OCI-LY3 (cell line): ENCODE measurements around the gene MLLT10.

Experiments used
- H2AFZ ChIP-seq: fragments of 200-600, 300-600 bp; shearing (Covaris generic); 2 replicates; pipeline ENCODE4 v1.6.0; 2014; ENCODE audit warnings: antibody characterized with exemption, low read depth, low read length
- H3K27ac ChIP-seq: fragments of 200-600, 300-600 bp; sonication (generic); 2 replicates; pipeline ENCODE4 v1.5.1; 2014; ENCODE audit warnings: mild to moderate bottlenecking, low read length, moderate library complexity, mixed read lengths
- H3K27me3 ChIP-seq: fragments of 200-600, 300-600 bp; sonication (generic); 2 replicates; pipeline ENCODE4 v1.6.1; 2014; ENCODE audit warnings: low read depth, low read length, mixed read lengths
- H3K36me3 ChIP-seq: fragments of 200-600, 300-600 bp; sonication (generic); replicated peaks from 2 replicates; pipeline ENCODE3; 2014; ENCODE audit warnings: low read depth, low read length, mixed read lengths
- H3K4me1 ChIP-seq: fragments of 300-600, 200-600 bp; sonication (generic); 2 replicates; pipeline ENCODE4 v1.6.1; 2014; ENCODE audit warnings: low read length, mixed read lengths
- H3K4me2 ChIP-seq: fragments of 200-600, 300-600 bp; sonication (generic); 2 replicates; pipeline ENCODE4 v1.6.1; 2014; ENCODE audit warnings: low read length, mixed read lengths
- H3K4me3 ChIP-seq: fragments of 300-600, 200-600 bp; sonication (generic); 2 replicates; pipeline ENCODE4 v1.5.1; 2014; ENCODE audit warnings: antibody characterized with exemption, mild to moderate bottlenecking, low read length, moderate library complexity
- H3K79me2 ChIP-seq: fragments of 300-600, 200-600 bp; shearing (Covaris generic); 2 replicates; pipeline ENCODE4 v1.6.1; 2014; ENCODE audit warnings: mild to moderate bottlenecking, low read length, mixed read lengths
- H3K9ac ChIP-seq: fragments of 300-600, 200-600 bp; shearing (Covaris generic); 2 replicates; pipeline ENCODE4 v1.6.0; 2014; ENCODE audit warnings: mild to moderate bottlenecking, low read length, moderate library complexity
- H3K9me3 ChIP-seq: fragments of 200-600, 300-600 bp; shearing (Covaris generic); 2 replicates; pipeline ENCODE4 v1.6.1; 2014; ENCODE audit warnings: low read length, mixed read lengths; ENCODE audit not compliant: insufficient read depth
- H4K20me1 ChIP-seq: fragments of 200-600, 300-600 bp; sonication (generic); 2 replicates; pipeline ENCODE4 v1.6.1; 2016; ENCODE audit warnings: low read length, mixed read lengths; ENCODE audit not compliant: insufficient read depth
- EZH2phosphoT487 ChIP-seq: fragments of 200-600 bp; shearing (Covaris generic); IDR thresholded peaks from 2 replicates; pipeline ENCODE4 v1.6.1; 2018; ENCODE audit warnings: antibody characterized with exemption, mixed run types, low read depth
- TF ChIP-seq, protein P1 (sequence below): fragments of 200-600, 300-600 bp; sonication (generic); IDR thresholded peaks from 2 replicates; pipeline ENCODE4 v1.5.1; 2014; ENCODE audit warnings: antibody characterized with exemption, low read length, low read depth

The MLLT10 gene

DNA sequence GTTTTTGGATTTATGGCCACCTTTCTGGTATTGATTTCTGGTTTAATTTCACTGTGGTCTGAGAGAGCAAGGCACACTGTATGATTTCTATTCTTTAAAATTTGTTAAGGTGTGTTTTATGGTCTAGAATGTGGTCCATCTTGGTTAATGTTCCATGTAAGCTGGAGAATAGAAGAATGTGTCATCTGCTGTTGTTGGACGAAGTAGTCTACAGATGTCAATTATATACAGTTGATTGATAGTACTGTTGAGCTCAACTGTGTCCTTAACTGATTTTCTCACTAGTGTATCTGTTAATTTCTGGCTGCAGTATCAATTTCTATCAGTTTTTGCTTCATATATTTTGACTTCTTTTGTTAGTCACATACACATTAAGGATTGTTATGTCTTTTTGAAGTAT, 127.1 kb downstream of the MLLT10 start:
- Histone ChIP-seq H3K9ac (no peak overlapping the region), H3K4me1 (no peaks in the 10 kb centered on the region), H3K27ac (no peak overlapping the region), H3K27me3 (no peaks in the 10 kb centered on the region), H3K36me3 (no peaks in the 10 kb centered on the region), H3K4me3 (no peak overlapping the region), H2AFZ (no peak overlapping the region), H3K9me3 (no peaks in the 10 kb centered on the region), H4K20me1 (no peaks in the 10 kb centered on the region), H3K79me2 (peaks cover 3% of the 10 kb centered on the region; the same call in 1 of the 2 replicates), H3K4me2 (no peak overlapping the region)
- TF ChIP-seq, protein P1, sequence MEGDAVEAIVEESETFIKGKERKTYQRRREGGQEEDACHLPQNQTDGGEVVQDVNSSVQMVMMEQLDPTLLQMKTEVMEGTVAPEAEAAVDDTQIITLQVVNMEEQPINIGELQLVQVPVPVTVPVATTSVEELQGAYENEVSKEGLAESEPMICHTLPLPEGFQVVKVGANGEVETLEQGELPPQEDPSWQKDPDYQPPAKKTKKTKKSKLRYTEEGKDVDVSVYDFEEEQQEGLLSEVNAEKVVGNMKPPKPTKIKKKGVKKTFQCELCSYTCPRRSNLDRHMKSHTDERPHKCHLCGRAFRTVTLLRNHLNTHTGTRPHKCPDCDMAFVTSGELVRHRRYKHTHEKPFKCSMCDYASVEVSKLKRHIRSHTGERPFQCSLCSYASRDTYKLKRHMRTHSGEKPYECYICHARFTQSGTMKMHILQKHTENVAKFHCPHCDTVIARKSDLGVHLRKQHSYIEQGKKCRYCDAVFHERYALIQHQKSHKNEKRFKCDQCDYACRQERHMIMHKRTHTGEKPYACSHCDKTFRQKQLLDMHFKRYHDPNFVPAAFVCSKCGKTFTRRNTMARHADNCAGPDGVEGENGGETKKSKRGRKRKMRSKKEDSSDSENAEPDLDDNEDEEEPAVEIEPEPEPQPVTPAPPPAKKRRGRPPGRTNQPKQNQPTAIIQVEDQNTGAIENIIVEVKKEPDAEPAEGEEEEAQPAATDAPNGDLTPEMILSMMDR, result no peak
- no peak for TF ChIP-seq EZH2phosphoT487

DNA sequence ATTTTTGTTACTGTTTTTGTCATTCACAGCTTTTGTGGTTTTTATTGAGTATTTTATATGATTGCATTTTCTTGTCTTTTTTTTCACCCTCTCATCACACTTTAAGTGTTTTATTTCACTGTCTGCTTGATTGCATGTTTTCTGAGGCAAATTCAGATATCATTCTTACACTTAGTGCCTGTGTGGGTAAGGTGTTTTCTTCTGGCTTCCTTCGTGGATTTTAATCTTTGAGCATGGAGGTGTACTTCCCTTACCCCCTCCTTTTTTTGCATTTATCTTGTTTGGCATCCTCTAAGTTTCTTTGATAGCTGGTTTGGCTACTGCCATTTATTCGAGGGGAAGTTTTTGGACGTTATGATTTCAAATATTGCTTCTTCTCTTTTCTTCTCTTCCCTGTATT, 127.9 kb downstream of the MLLT10 start:
- Histone ChIP-seq H3K27ac (no peak overlapping the region), H3K9ac (no peak overlapping the region), H3K9me3 (no peaks in the 10 kb centered on the region), H3K27me3 (no peaks in the 10 kb centered on the region), H3K79me2 (peaks cover 3% of the 10 kb centered on the region; the same call in 1 of the 2 replicates), H4K20me1 (no peaks in the 10 kb centered on the region), H3K4me2 (no peak overlapping the region), H2AFZ (no peak overlapping the region), H3K4me1 (no peaks in the 10 kb centered on the region), H3K36me3 (no peaks in the 10 kb centered on the region), H3K4me3 (no peak overlapping the region)
- TF ChIP-seq, protein P1, result no peak
- no peak for TF ChIP-seq EZH2phosphoT487

DNA sequence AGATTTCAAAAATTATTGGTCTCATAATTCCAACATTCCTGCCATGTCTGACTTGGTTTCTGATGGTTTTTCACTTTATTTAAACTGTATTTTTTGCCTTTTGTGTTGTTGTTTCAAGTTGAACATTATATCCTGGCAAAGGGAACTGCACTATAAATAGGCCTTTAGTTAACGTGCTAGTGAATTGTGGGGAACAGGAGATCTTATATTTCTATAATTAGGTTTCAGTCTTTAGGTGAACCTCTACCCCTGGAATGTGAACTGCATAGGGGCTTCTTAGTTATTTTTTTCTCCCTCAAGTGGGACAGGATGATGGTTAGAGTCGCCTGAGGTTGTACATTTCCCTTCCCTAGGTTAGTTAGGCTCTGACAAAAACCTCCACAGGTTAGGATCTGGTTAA, 128.6 kb downstream of the MLLT10 start:
- TF ChIP-seq, protein P1, result no peak
- TF ChIP-seq EZH2phosphoT487, result no peak
- Histone ChIP-seq H3K27me3 (no peaks in the 10 kb centered on the region), H3K36me3 (no peaks in the 10 kb centered on the region), H4K20me1 (no peaks in the 10 kb centered on the region), H3K27ac (no peak overlapping the region), H3K9ac (no peak overlapping the region), H2AFZ (no peak overlapping the region), H3K4me1 (no peaks in the 10 kb centered on the region), H3K79me2 (peaks cover 3% of the 10 kb centered on the region; the same call in 1 of the 2 replicates), H3K4me2 (no peak overlapping the region), H3K4me3 (no peak overlapping the region), H3K9me3 (no peaks in the 10 kb centered on the region)

DNA sequence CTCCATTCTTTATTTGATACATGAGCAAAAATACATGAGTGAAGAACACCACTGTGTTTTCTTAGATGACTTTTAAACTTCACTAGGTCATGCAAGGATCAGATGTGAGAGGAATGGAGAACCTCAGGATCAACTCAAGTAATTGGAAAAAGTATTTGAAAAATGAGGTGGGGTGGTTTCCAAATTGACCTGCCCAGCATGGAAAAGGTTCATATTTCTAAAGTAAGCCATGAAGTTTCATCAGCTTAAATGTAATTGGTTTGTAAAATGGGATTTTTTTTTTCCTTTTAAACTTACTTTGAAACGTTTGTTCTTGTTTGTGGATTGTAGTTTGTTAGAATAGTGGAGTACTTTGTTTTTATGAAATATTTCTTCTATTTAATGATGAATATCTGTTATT, 134.8 kb downstream of the MLLT10 start:
- Histone ChIP-seq H3K79me2 (no peaks in the 10 kb centered on the region; the same call in 1 of the 2 replicates), H2AFZ (no peak overlapping the region), H3K9me3 (no peaks in the 10 kb centered on the region), H3K27ac (no peak overlapping the region), H3K4me2 (no peak overlapping the region), H3K9ac (no peak overlapping the region), H3K36me3 (no peaks in the 10 kb centered on the region), H3K4me3 (no peak overlapping the region), H3K4me1 (no peaks in the 10 kb centered on the region), H3K27me3 (no peaks in the 10 kb centered on the region), H4K20me1 (no peaks in the 10 kb centered on the region)
- TF ChIP-seq, protein P1, result no peak
- no peak for TF ChIP-seq EZH2phosphoT487
